ENCODE data around the gene ERCC1. TPM values are rescaled to one million over a fixed set of nuclear protein-coding genes. Genes with fewer than 3 reads are reported as not detected.
"Not testable (repeated sequence)": the region's sequence is repeated elsewhere in the genome, so short reads cannot be mapped to it uniquely, and the experiment has no call there.

Gene ERCC1
- total RNA-seq, 1 donor from 2014 or later, result 166 TPM

GRCh38 chr19:45440259-45440638 is 16.5 kb upstream of the ERCC1 start:
- DNase-seq (ENCODE audit: missing footprints) (no peak), ATAC-seq (no peak)
- intact Hi-C loops (cut with DNase I), result no loop called here

- peak; percentile 71 for ATAC-seq
- peak; percentile 94 for DNase-seq (ENCODE audit: missing footprints)
- intact Hi-C loops (cut with DNase I), result loop anchor here (1.0 kb wide), 1 partner anchor 39 kb away; no protein-coding TSS in a partner anchor
These were observed 16.0 kb upstream of the ERCC1 start for GRCh38 chr19:45439569-45440258.

- ATAC-seq, result no peak
- intact Hi-C loops (cut with DNase I), result loop anchor here (1.0 kb wide), 1 partner anchor 39 kb away; no protein-coding TSS in a partner anchor
- no peak for DNase-seq (ENCODE audit: missing footprints)
These were observed 15.5 kb upstream of the ERCC1 start for GRCh38 chr19:45439190-45439568.

GRCh38 chr19:45437328-45437727 is 13.6 kb upstream of the ERCC1 start:
- DNase-seq (ENCODE audit: missing footprints), result no peak
- ATAC-seq, result no peak
- intact Hi-C loops (cut with DNase I), result no loop called here

GRCh38 chr19:45432543-45432942 is 8.8 kb upstream of the ERCC1 start:
- DNase-seq (ENCODE audit: missing footprints); ATAC-seq; intact Hi-C loops (cut with DNase I): not testable (repeated sequence)

- DNase-seq (ENCODE audit: missing footprints); ATAC-seq; intact Hi-C loops (cut with DNase I): not testable (repeated sequence)
These were observed 7.3 kb upstream of the ERCC1 start for GRCh38 chr19:45431008-45431407.

GRCh38 chr19:45429896-45430295 is 6.2 kb upstream of the ERCC1 start:
- not testable (repeated sequence) for ATAC-seq
- intact Hi-C loops (cut with DNase I), result loop anchor here (10.0 kb wide), 1 partner anchor 215 kb away; no protein-coding TSS in a partner anchor

GRCh38 chr19:45428384-45429231 is 4.9 kb upstream of the ERCC1 start:
- DNase-seq (ENCODE audit: missing footprints) (no peak), ATAC-seq (peak; percentile 73)
- intact Hi-C loops (cut with DNase I), result loop anchor here (1.0 to 10.0 kb wide), 2 partner anchors 50 to 216 kb away; no protein-coding TSS in a partner anchor

More at GRCh38 chr19:45429896-45430295, 6.2 kb upstream of the ERCC1 start:
- DNase-seq (ENCODE audit: missing footprints), result not testable (repeated sequence)

- ATAC-seq (peak; percentile 40), DNase-seq (ENCODE audit: missing footprints) (no peak)
- intact Hi-C loops (cut with DNase I), result loop anchor here (10.0 kb wide), 1 partner anchor 220 kb away; no protein-coding TSS in a partner anchor
These were observed 708 bp upstream of the ERCC1 start for GRCh38 chr19:45424191-45425058.

- DNase-seq (ENCODE audit: missing footprints) (no peak), ATAC-seq (no peak)
These were observed 606 bp downstream of the ERCC1 start for GRCh38 chr19:45423033-45423588.

GRCh38 chr19:45421947-45422498 is 1.7 kb downstream of the ERCC1 start:
- intact Hi-C loops (cut with DNase I), result loop anchor here (2.0 to 10.0 kb wide), 2 partner anchors 15 to 223 kb away; partner anchors contain the start of gene POLR1G
- DNase-seq (ENCODE audit: missing footprints), result no peak
- no peak for ATAC-seq

More at GRCh38 chr19:45423033-45423588, 606 bp downstream of the ERCC1 start:
- intact Hi-C loops (cut with DNase I), result loop anchor here (2.0 to 10.0 kb wide), 2 partner anchors 16 to 222 kb away; partner anchors contain the start of gene POLR1G

- DNase-seq (ENCODE audit: missing footprints), result no peak
- ATAC-seq, result no peak
- intact Hi-C loops (cut with DNase I), result loop anchor here (10.0 kb wide), 1 partner anchor 224 kb away; no protein-coding TSS in a partner anchor
These were observed 2.8 kb downstream of the ERCC1 start for GRCh38 chr19:45420871-45421270.

- DNase-seq (ENCODE audit: missing footprints), result no peak
- intact Hi-C loops (cut with DNase I), result loop anchor here (10.0 kb wide), 1 partner anchor 224 kb away; no protein-coding TSS in a partner anchor
- ATAC-seq, result no peak
These were observed 3.4 kb downstream of the ERCC1 start for GRCh38 chr19:45420356-45420755.

GRCh38 chr19:45419895-45420294 is 3.8 kb downstream of the ERCC1 start:
- DNase-seq (ENCODE audit: missing footprints), result no peak

GRCh38 chr19:45419396-45419795 is 4.3 kb downstream of the ERCC1 start:
- ATAC-seq (no peak), DNase-seq (ENCODE audit: missing footprints) (no peak)
- intact Hi-C loops (cut with DNase I), result no loop called here

More at GRCh38 chr19:45419895-45420294, 3.8 kb downstream of the ERCC1 start:
- ATAC-seq, result no peak
- intact Hi-C loops (cut with DNase I), result loop anchor here (10.0 kb wide), 1 partner anchor 225 kb away; no protein-coding TSS in a partner anchor

GRCh38 chr19:45418802-45419201 is 4.9 kb downstream of the ERCC1 start:
- ATAC-seq (no peak), DNase-seq (ENCODE audit: missing footprints) (no peak)
- intact Hi-C loops (cut with DNase I), result no loop called here

- ATAC-seq (no peak), DNase-seq (ENCODE audit: missing footprints) (no peak)
- intact Hi-C loops (cut with DNase I), result no loop called here
These were observed 6.6 kb downstream of the ERCC1 start for GRCh38 chr19:45417151-45417550.

GRCh38 chr19:45414468-45414867 is 9.2 kb downstream of the ERCC1 start:
- DNase-seq (ENCODE audit: missing footprints), result no peak
- no peak for ATAC-seq
- intact Hi-C loops (cut with DNase I), result no loop called here
